IPS DF 6.9 (cell line): ENCODE data around the gene NEMF.
"Not testable (repeated sequence)": the region's sequence is repeated elsewhere in the genome, so short reads cannot be mapped to it uniquely, and the experiment has no call there.

Source experiments
- DNase-seq: peaks from one replicate; pipeline ENCODE4 v3.0.0-alpha.2; 2013; ENCODE audit warnings: low read depth, low spot score
- H3K27ac ChIP-seq: one replicate; pipeline ENCODE4 v1.5.1; 2013; ENCODE audit warnings: low read length, control low read depth
- H3K27me3 ChIP-seq: 2 replicates; pipeline ENCODE4 v1.6.1; 2013; ENCODE audit warnings: mild to moderate bottlenecking, low read length; ENCODE audit not compliant: control insufficient read depth, insufficient read depth
- H3K36me3 ChIP-seq: 2 replicates; pipeline ENCODE4 v1.6.1; 2013; ENCODE audit warnings: low read length; ENCODE audit not compliant: control insufficient read depth, insufficient read depth
- H3K4me1 ChIP-seq: 2 replicates; pipeline ENCODE4 v1.6.1; 2013; ENCODE audit warnings: low read length; ENCODE audit not compliant: control insufficient read depth, insufficient read depth
- H3K4me3 ChIP-seq: 2 replicates; pipeline ENCODE4 v1.5.1; 2013; ENCODE audit warnings: mild to moderate bottlenecking, low read length
- H3K9me3 ChIP-seq: 2 replicates; pipeline ENCODE4 v1.6.1; 2013; ENCODE audit warnings: low read length, inconsistent platforms; ENCODE audit not compliant: control insufficient read depth, insufficient read depth
- WGBS: extraction: QIAGEN DNeasy Blood & Tissue Kit; methylation state at CpG from one replicate; pipeline ENCODE4 v1.1.7; 2013; ENCODE audit warnings: mixed read lengths, missing lambda C conversion rate; ENCODE audit not compliant: insufficient read length, insufficient coverage; 5-methylcytosine and 5-hydroxymethylcytosine counted together

The NEMF gene

DNA sequence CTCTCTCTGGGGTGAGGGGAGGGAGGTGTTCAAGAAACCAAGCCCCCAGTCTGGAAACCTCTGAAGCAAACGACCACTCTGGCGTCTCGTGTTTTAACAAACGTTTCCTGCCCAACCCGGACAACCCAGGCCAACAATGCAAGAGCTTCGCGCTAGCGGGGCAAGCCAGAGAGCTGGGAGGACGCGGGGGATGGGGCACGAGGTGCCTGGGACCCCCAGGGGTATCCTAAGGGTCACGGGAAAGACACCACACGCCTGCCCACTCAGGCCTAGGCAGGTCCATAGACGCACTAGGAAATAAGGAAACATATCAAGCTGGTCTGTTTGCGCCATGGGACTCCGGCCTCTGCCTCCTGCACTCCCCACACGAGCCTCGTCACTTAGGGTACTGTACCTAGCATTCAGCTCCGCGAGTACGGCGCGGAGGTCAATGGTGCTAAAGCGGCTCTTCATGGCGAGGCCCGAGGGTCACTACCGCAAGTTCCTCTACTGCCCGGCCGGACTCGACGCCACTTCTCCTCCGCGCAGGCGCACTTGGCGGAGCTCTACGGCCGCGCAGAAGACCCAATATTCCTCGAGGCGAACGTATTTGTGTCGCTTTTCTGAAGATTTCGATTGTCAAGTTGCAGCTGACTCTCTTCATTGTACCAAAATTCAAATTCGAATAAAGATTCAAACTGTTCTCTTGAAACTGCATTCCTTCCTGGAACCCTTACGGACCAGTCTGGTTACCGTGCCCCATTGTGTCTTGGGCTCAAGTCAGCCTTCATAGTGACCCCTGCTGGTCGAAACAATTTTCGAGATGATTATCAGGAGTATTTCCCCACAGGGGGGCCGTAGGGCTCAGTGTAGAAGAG, at the start of gene NEMF:
TSS of gene NEMF (minus strand) at position 488 of the 857 bp plus-strand sequence. CDS start at position 453, 35 bp downstream.
- Histone ChIP-seq H3K27me3 (no peaks in the 10 kb centered on the region), H3K27ac (no peak within 1 kb of the TSS), H3K9me3 (no peaks in the 10 kb centered on the region), H3K4me3 (peak within 1 kb of the TSS; percentile 58), H3K36me3 (no peaks in the 10 kb centered on the region), H3K4me1 (no peaks in the 10 kb centered on the region)
- no CpG with 5 or more reads among the region's 49 CpGs for WGBS
- peak; percentile 84 for DNase-seq

GRCh38 chr14:49900973-49901372, 48.4 kb upstream of the NEMF start:
- WGBS = no CpG with 5 or more reads among the region's 1 CpG
- no peak overlapping the region for H3K27ac ChIP-seq

GRCh38 chr14:49898485-49898884, 45.9 kb upstream of the NEMF start:
- Histone ChIP-seq H3K36me3 (no peaks in the 10 kb centered on the region), H3K9me3 (no peaks in the 10 kb centered on the region), H3K27ac (no peak overlapping the region), H3K4me1 (no peaks in the 10 kb centered on the region), H3K4me3 (no peak overlapping the region), H3K27me3 (no peaks in the 10 kb centered on the region)
- no CpG with 5 or more reads among the region's 2 CpGs for WGBS
- no peak for DNase-seq

More at GRCh38 chr14:49900973-49901372, 48.4 kb upstream of the NEMF start:
- Histone ChIP-seq H3K4me3 (no peak overlapping the region), H3K36me3 (no peaks in the 10 kb centered on the region), H3K27me3 (no peaks in the 10 kb centered on the region), H3K4me1 (no peaks in the 10 kb centered on the region; the same call in 1 of the 2 replicates), H3K9me3 (no peaks in the 10 kb centered on the region)
- DNase-seq = no peak

DNA sequence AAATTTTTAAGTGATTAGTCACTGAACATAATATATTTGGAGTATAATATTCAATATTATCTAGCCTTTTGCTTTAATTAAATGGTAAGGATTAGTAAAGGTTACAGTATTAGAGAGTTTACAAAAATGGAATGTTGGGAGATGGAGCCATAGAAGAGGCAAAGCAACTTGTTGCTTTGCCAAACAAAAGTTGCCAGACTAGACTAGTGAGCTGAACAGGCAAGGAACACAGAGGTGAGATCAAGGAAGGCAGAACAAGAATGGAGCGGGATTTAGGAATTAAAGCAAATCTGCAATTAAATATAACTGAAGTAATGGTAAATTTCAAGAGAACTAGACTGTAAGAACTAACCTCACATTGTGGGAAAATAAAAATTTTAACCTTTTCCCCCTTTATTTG, 45.4 kb upstream of the NEMF start:
- Histone ChIP-seq H3K27ac (no peak overlapping the region), H3K27me3 (no peaks in the 10 kb centered on the region), H3K36me3 (no peaks in the 10 kb centered on the region), H3K4me1 (no peaks in the 10 kb centered on the region), H3K9me3 (no peaks in the 10 kb centered on the region), H3K4me3 (no peak overlapping the region)
- no peak for DNase-seq
- no CpG with 5 or more reads among the region's 1 CpG for WGBS

GRCh38 chr14:49897414-49897813, 44.8 kb upstream of the NEMF start:
- no peak overlapping the region for H3K27ac ChIP-seq
- DNase-seq = no peak
- no peaks in the 10 kb centered on the region for H3K9me3 ChIP-seq
- H3K36me3 ChIP-seq = no peaks in the 10 kb centered on the region
- H3K4me3 ChIP-seq = no peak overlapping the region
- H3K4me1 ChIP-seq = no peaks in the 10 kb centered on the region
- WGBS = no CpG with 5 or more reads among the region's 1 CpG
- H3K27me3 ChIP-seq = no peaks in the 10 kb centered on the region

DNA sequence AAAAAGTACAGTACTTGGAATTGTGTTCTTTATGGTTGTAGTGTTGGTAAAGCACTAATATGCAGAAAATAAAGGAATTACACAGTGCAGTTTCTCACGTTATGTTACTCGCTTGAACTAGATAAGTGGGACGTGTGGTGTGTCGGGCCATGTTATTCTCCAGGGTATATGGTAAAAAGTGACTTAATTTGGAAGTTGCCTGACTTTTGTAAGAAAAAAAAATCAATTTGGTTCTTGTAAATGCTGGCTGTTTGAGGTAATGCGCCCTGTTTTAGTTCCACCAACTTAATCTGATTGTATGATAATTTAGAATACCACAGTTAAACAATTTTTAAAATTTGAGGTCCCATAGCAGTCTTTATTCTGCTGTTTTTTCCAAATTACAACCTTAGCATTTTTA, 44.4 kb upstream of the NEMF start:
- DNase-seq = no peak
- Histone ChIP-seq H3K4me3 (no peak overlapping the region), H3K9me3 (no peaks in the 10 kb centered on the region), H3K4me1 (no peaks in the 10 kb centered on the region), H3K27ac (no peak overlapping the region), H3K36me3 (no peaks in the 10 kb centered on the region), H3K27me3 (no peaks in the 10 kb centered on the region)
- no CpG with 5 or more reads among the region's 5 CpGs for WGBS

DNA sequence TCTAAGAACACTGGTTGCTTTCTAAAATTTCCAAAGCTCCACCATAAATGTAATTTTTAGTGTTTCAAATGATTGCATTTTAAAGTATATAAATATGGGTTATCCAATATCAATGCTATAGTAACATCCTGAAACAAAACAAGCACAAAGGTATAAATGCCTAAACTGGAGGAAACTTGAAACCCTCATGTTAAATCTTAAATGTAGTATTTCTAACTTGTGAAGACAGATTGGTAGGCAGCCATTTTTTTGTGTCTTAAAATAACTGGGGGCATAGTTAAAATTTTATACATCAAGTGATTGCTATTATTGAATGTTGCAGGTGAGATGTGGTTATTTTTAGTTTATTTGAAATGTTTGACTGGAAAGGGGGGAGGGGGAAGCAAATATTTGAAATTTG, 43.7 kb upstream of the NEMF start:
- not testable (repeated sequence) for H3K4me3 ChIP-seq, H3K27ac ChIP-seq, H3K4me1 ChIP-seq, DNase-seq, H3K9me3 ChIP-seq, H3K36me3 ChIP-seq, H3K27me3 ChIP-seq

- no peak overlapping the region for H3K27ac ChIP-seq
- WGBS = 100% methylated on average over 2 of the region's 4 CpGs
- no peak overlapping the region for H3K4me3 ChIP-seq
Measured at GRCh38 chr14:49895480-49895879, 42.9 kb upstream of the NEMF start.

DNA sequence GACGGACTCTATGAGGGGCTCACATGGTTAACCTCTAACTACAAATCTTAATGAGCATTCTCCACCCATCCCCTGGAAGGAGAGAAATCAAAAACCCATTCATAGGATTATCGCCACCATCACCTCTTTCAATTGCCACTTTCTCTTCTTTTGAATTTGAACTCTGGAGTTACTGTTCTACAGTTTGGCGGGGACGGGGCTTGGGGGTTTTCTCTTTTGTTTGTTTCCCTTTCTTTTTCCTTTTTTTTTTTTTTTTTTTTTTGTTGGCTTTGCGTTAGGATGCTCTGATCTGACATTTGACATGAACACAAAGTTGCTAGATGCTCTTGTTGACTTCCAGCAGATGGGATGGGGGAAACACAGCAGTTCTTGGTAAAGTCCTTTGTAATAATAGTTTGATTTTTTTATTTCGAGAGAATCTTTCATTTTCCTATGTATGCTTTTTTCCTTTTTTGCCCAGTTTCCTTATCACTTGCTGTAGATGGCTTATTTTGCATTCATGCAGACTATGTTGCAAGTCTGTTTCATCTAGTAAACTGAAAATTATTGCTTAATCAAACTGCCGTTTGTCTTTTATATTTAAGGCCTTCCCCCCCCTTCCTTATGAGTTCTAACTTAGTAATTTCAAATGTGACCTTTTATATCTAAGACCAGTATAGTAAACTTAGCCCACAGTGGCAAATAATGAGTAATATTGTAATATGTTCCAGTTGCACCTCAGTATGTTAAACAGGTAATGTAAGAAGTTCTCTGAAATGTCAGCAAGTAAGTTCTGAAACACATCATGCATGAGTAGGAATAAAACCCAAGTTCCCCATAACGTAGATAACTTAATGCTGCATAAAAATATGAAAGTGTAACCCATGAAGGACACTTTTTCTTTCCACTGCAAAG, 41.9 kb upstream of the NEMF start:
- peak overlapping the region; percentile 97 for H3K4me3 ChIP-seq
- not testable (repeated sequence) for H3K27ac ChIP-seq, H3K4me1 ChIP-seq, DNase-seq, H3K36me3 ChIP-seq, H3K27me3 ChIP-seq, H3K9me3 ChIP-seq
- whole genome bisulfite sequencing = no CpG with 5 or more reads among the region's 8 CpGs

More at GRCh38 chr14:49895480-49895879, 42.9 kb upstream of the NEMF start:
- Histone ChIP-seq H3K4me1 (no peaks in the 10 kb centered on the region), H3K9me3 (no peaks in the 10 kb centered on the region), H3K27me3 (no peaks in the 10 kb centered on the region), H3K36me3 (no peaks in the 10 kb centered on the region)
- DNase-seq = no peak

DNA sequence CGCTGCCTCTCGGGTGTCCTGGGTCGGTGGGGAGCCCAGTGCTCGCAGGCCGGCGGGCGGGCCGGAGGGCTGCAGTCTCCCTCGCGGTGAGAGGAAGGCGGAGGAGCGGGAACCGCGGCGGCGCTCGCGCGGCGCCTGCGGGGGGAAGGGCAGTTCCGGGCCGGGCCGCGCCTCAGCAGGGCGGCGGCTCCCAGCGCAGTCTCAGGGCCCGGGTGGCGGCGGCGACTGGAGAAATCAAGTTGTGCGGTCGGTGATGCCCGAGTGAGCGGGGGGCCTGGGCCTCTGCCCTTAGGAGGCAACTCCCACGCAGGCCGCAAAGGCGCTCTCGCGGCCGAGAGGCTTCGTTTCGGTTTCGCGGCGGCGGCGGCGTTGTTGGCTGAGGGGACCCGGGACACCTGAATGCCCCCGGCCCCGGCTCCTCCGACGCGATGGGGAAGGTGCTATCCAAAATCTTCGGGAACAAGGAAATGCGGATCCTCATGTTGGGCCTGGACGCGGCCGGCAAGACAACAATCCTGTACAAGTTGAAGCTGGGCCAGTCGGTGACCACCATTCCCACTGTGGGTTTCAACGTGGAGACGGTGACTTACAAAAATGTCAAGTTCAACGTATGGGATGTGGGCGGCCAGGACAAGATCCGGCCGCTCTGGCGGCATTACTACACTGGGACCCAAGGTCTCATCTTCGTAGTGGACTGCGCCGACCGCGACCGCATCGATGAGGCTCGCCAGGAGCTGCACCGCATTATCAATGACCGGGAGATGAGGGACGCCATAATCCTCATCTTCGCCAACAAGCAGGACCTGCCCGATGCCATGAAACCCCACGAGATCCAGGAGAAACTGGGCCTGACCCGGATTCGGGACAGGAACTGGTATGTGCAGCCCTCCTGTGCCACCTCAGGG, 41.0 kb upstream of the NEMF start:
- Histone ChIP-seq H3K27me3 (no peaks in the 10 kb centered on the region), H3K9me3 (no peaks in the 10 kb centered on the region), H3K4me3 (peak overlapping the region; percentile 97), H3K36me3 (no peaks in the 10 kb centered on the region), H3K4me1 (no peaks in the 10 kb centered on the region), H3K27ac (no peak overlapping the region)
- DNase-seq = no peak
- no CpG with 5 or more reads among the region's 85 CpGs for WGBS
